Vagina (tissue), 2 donors: ENCODE data around the gene EP400.

ENCODE experiments used
- POLR2A ChIP-seq, 2 donors: fragments of 450-650 bp; IDR thresholded peaks; one replicate each; pipeline ENCODE4 v1.6.1; 2017; ENCODE audit warnings: antibody characterized with exemption in 2 of 2, mild to moderate bottlenecking in 2 of 2, moderate library complexity in 2 of 2
- POLR2AphosphoS5 ChIP-seq, 2 donors: sonication (generic); formaldehyde crosslinking; IDR thresholded peaks; one replicate each; pipeline ENCODE4 v1.9.0; 2017; ENCODE audit warnings: antibody characterized with exemption in 2 of 2, mild to moderate bottlenecking in 2 of 2, low read depth in 1 of 2; ENCODE audit not compliant: insufficient read depth in 1 of 2
- TF ChIP-seq, protein P1 (sequence below), 3 experiments: fragments of 450-650 bp in 2 of 3; fragments of 200-600 bp in 1 of 3; sonication (generic) in 1 of 3; IDR thresholded peaks; one replicate each; pipeline ENCODE4 v1.5.1; 2017 to 2019; ENCODE audit warnings: antibody characterized with exemption in 3 of 3, mild to moderate bottlenecking in 2 of 3, moderate library complexity in 2 of 3

DNA sequence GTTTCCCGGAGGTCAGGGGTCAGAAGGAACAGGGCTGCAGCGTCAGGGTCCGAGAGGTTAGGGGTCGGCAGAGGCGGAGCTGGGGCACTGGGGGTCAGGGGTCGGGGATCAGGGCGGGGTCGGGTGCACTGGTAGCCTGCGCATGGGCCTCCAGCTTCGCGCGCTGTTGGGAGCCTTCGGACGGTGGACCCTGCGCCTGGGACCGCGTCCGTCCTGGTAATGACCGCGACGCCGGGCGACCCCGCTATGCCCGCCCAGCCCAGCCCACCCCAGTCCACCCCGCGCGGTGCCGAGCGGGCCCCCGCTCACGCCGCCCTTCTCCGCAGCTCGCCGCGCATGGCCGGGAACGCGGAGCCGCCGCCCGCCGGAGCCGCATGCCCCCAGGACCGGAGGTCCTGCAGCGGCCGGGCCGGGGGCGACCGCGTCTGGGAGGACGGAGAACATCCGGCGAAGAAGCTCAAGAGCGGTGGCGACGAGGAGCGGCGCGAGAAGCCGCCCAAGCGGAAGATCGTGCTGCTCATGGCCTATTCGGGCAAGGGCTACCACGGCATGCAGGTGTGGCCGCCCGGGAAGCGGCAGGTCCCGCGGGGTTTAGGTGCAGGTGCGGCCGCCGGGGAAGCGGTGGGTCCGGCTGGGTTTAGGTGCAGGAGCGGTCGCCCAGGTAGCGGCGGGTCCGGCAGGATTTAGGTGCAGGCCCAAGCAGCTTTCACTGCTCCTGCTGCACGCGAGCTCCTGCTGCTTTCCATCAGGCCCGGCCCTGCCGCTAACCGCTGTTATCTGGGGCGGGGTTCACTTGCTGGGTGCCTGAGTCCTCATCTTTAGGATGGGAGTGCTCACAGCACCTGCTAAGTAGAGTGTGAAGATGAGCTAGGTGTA is 19.9 kb upstream of the EP400 start:
- TF ChIP-seq, protein P1, sequence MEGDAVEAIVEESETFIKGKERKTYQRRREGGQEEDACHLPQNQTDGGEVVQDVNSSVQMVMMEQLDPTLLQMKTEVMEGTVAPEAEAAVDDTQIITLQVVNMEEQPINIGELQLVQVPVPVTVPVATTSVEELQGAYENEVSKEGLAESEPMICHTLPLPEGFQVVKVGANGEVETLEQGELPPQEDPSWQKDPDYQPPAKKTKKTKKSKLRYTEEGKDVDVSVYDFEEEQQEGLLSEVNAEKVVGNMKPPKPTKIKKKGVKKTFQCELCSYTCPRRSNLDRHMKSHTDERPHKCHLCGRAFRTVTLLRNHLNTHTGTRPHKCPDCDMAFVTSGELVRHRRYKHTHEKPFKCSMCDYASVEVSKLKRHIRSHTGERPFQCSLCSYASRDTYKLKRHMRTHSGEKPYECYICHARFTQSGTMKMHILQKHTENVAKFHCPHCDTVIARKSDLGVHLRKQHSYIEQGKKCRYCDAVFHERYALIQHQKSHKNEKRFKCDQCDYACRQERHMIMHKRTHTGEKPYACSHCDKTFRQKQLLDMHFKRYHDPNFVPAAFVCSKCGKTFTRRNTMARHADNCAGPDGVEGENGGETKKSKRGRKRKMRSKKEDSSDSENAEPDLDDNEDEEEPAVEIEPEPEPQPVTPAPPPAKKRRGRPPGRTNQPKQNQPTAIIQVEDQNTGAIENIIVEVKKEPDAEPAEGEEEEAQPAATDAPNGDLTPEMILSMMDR (IDR thresholded peaks at IDR 0.05), result no peak
- TF ChIP-seq POLR2A (IDR thresholded peaks at IDR 0.05) (no peak), POLR2AphosphoS5 (IDR thresholded peaks at IDR 0.05; ENCODE audit: insufficient read depth in 1 of 2, low read depth in 1 of 2) (no peak)
